Stomach smooth muscle (tissue), 2 donors: Measurements from ENCODE around the gene ETS1.

ENCODE experiments used
- H3K27ac ChIP-seq: one replicate; pipeline ENCODE4 v1.7.0; 2013; ENCODE audit warnings: mild to moderate bottlenecking, low read length, inconsistent platforms
- H3K27me3 ChIP-seq, 2 donors: one replicate each; pipeline ENCODE4 v1.7.0; 2013; ENCODE audit warnings: low read length in 2 of 2; ENCODE audit not compliant: insufficient read depth in 2 of 2, control insufficient read depth in 1 of 2
- H3K36me3 ChIP-seq, 2 donors: one replicate each; pipeline ENCODE4 v1.7.0; 2013; ENCODE audit warnings: low read length in 2 of 2; ENCODE audit not compliant: control insufficient read depth in 2 of 2, insufficient read depth in 2 of 2
- H3K4me1 ChIP-seq: one replicate; pipeline ENCODE4 v1.7.0; 2013; ENCODE audit warnings: low read length; ENCODE audit not compliant: control insufficient read depth, insufficient read depth
- H3K4me3 ChIP-seq, 2 donors: one replicate each; pipeline ENCODE4 v1.7.0; 2013; ENCODE audit warnings: low read length in 2 of 2
- H3K9ac ChIP-seq, 2 donors: one replicate each; pipeline ENCODE4 v1.7.0; 2013; ENCODE audit warnings: low read length in 2 of 2, mild to moderate bottlenecking in 1 of 2
- H3K9me3 ChIP-seq, 2 donors: one replicate each; pipeline ENCODE4 v1.7.0; 2013; ENCODE audit warnings: low read length in 2 of 2; ENCODE audit not compliant: control insufficient read depth in 2 of 2
- donor health status: healthy.
- donor health status: Pancreatic carcinoma.

ETS1 gene

DNA sequence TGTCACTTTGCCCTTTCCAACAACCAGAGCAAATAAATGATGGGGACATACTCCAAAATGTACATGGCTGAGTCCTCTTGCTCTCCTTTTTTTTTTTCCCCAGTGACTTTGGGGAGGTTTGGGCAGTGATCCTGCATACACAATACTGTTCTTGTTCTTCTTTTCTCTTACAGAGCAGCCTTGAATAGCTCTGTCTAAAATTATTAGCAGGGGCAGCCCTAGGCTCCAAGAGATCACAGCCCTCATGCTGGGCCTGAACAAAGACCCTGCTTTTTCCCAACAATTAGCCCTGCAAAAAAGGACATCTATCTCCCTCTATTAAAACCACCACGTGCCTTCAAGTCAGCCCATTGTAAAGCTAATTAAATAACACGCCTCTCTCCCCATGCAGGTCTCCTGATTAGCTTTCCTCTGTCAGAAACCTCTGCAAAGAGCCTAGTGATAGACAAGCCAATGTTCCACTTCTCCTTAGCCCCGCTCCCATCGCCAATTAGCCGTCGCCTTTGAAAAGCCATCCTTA is 54.7 kb downstream of the ETS1 start:
- Histone ChIP-seq H3K9me3 (no peaks in the 10 kb centered on the region), H3K27ac (no peak overlapping the region), H3K27me3 (no peaks in the 10 kb centered on the region), H3K9ac (no peak overlapping the region), H3K4me3 (no peak overlapping the region), H3K36me3 (no peaks in the 10 kb centered on the region), H3K4me1 (no peaks in the 10 kb centered on the region)

- no peaks in the 10 kb centered on the region for H3K27me3 ChIP-seq
- H3K36me3 ChIP-seq = no peaks in the 10 kb centered on the region
- H3K27ac ChIP-seq = no peak overlapping the region
- H3K9me3 ChIP-seq = no peaks in the 10 kb centered on the region
- H3K4me3 ChIP-seq = no peak overlapping the region
- H3K9ac ChIP-seq = no peak overlapping the region
- H3K4me1 ChIP-seq = no peaks in the 10 kb centered on the region
Observed at GRCh38 chr11:128532016-128532571, 55.3 kb downstream of the ETS1 start.

GRCh38 chr11:128531588-128531987 is 55.8 kb downstream of the ETS1 start:
- Histone ChIP-seq H3K4me1 (no peaks in the 10 kb centered on the region), H3K27ac (no peak overlapping the region), H3K36me3 (no peaks in the 10 kb centered on the region), H3K4me3 (no peak overlapping the region), H3K9ac (no peak overlapping the region), H3K9me3 (no peaks in the 10 kb centered on the region), H3K27me3 (no peaks in the 10 kb centered on the region)

- no peak overlapping the region for H3K4me3 ChIP-seq
- no peak overlapping the region for H3K27ac ChIP-seq
- H3K4me1 ChIP-seq = no peaks in the 10 kb centered on the region
- H3K27me3 ChIP-seq = no peaks in the 10 kb centered on the region
- H3K9me3 ChIP-seq = no peaks in the 10 kb centered on the region
- no peak overlapping the region for H3K9ac ChIP-seq
- no peaks in the 10 kb centered on the region for H3K36me3 ChIP-seq
Observed at GRCh38 chr11:128530118-128531074, 57.0 kb downstream of the ETS1 start.

DNA sequence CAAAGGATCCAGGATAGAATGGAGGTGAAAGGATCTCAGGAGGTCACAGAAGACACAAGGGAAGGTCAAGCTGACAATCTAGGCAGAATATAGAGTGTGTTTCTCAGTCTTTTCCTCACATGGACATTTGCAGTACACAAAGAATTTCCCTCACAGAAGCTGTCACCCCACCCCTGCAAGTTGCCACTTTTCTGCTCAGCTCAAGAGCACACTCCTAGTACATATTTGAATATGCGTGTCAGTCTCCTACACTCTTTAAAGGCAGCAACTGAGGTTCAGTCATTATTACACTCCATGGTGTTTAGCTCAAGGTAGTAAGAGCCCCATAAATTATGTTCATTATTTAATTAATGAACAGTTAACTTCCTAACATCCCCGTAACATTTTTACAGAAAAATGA is 59.1 kb downstream of the ETS1 start:
- H3K27ac ChIP-seq = no peak overlapping the region
- H3K9me3 ChIP-seq = no peaks in the 10 kb centered on the region
- no peaks in the 10 kb centered on the region for H3K36me3 ChIP-seq
- no peak overlapping the region for H3K4me3 ChIP-seq
- H3K27me3 ChIP-seq = no peaks in the 10 kb centered on the region
- H3K4me1 ChIP-seq = no peaks in the 10 kb centered on the region
- H3K9ac ChIP-seq = no peak overlapping the region

DNA sequence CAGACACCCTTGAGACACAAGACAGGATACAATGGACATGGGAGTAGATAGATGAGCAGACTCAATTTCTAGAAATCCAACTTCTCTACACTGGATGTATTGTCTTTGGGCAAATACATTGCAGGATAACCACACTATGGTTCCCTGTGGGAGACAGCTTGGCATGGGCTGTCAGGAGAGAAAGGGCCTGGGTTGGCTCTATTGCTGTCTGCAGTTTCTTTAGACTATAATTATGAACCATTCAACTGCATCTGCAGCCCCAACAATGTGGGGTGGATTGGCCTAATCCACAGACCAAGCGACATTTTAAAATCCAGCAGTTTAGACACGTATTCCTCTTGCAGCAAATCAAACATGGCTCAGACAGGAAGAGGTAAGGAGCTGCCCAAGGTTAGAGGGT is 60.3 kb downstream of the ETS1 start:
- H3K27me3 ChIP-seq = no peaks in the 10 kb centered on the region
- H3K27ac ChIP-seq = no peak overlapping the region
- no peaks in the 10 kb centered on the region for H3K9me3 ChIP-seq
- no peaks in the 10 kb centered on the region for H3K36me3 ChIP-seq
- no peak overlapping the region for H3K4me3 ChIP-seq
- no peak overlapping the region for H3K9ac ChIP-seq
- peaks cover 4% of the 10 kb centered on the region for H3K4me1 ChIP-seq

- no peak overlapping the region for H3K27ac ChIP-seq
- peaks cover 9% of the 10 kb centered on the region for H3K4me1 ChIP-seq
- no peak overlapping the region for H3K9ac ChIP-seq
- no peaks in the 10 kb centered on the region for H3K36me3 ChIP-seq
- no peaks in the 10 kb centered on the region for H3K9me3 ChIP-seq
- H3K4me3 ChIP-seq = no peak overlapping the region
- no peaks in the 10 kb centered on the region for H3K27me3 ChIP-seq
Observed at GRCh38 chr11:128525411-128526243, 61.7 kb downstream of the ETS1 start.

- no peak overlapping the region for H3K4me3 ChIP-seq
- peaks cover 11% of the 10 kb centered on the region for H3K4me1 ChIP-seq
- no peaks in the 10 kb centered on the region for H3K36me3 ChIP-seq
- H3K27ac ChIP-seq = no peak overlapping the region
- H3K27me3 ChIP-seq = no peaks in the 10 kb centered on the region
- H3K9me3 ChIP-seq = no peaks in the 10 kb centered on the region
- H3K9ac ChIP-seq = no peak overlapping the region
Observed at GRCh38 chr11:128524172-128524571, 63.2 kb downstream of the ETS1 start.

DNA sequence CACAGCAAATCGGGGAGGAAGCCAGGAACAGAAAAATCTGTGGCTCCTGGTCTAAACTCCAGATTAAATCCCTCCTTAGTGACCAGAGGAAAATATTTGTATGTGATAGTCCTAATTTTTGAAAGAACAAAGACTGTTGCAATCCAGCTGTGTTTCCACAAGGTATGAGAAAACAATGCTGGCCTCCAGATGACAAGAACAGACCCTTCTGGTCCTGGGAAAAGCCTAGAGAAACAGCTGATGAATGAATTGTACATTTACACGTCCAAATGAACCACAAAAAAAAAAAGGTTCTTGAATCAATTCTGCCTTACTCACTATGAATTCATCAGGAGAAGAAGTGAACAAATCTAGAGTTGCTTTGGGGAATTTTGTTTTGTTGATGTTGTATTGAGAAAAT is 63.7 kb downstream of the ETS1 start:
- H3K27ac ChIP-seq = no peak overlapping the region
- H3K9ac ChIP-seq = peak overlapping the region in 1 of 2 donors; percentile 13
- peaks cover 11% of the 10 kb centered on the region for H3K4me1 ChIP-seq
- no peaks in the 10 kb centered on the region for H3K27me3 ChIP-seq
- H3K4me3 ChIP-seq = no peak overlapping the region
- no peaks in the 10 kb centered on the region for H3K36me3 ChIP-seq
- H3K9me3 ChIP-seq = no peaks in the 10 kb centered on the region

- H3K36me3 ChIP-seq = no peaks in the 10 kb centered on the region
- peaks cover 12% of the 10 kb centered on the region for H3K4me1 ChIP-seq
- peak overlapping the region; percentile 78 to 90 for H3K9ac ChIP-seq
- H3K27ac ChIP-seq = peak overlapping the region; percentile 83
- no peaks in the 10 kb centered on the region for H3K27me3 ChIP-seq
- H3K9me3 ChIP-seq = no peaks in the 10 kb centered on the region
- peak overlapping the region; percentile 75 to 85 for H3K4me3 ChIP-seq
Observed at GRCh38 chr11:128522943-128523518, 64.3 kb downstream of the ETS1 start.
